Pons (tissue), 1 donor: ENCODE measurements around the gene CD58.

Experiments used
- DNase-seq: peaks from one replicate; pipeline ENCODE4 v3.0.0-alpha.2; 2016; ENCODE audit warnings: low spot score

CD58 gene

DNA sequence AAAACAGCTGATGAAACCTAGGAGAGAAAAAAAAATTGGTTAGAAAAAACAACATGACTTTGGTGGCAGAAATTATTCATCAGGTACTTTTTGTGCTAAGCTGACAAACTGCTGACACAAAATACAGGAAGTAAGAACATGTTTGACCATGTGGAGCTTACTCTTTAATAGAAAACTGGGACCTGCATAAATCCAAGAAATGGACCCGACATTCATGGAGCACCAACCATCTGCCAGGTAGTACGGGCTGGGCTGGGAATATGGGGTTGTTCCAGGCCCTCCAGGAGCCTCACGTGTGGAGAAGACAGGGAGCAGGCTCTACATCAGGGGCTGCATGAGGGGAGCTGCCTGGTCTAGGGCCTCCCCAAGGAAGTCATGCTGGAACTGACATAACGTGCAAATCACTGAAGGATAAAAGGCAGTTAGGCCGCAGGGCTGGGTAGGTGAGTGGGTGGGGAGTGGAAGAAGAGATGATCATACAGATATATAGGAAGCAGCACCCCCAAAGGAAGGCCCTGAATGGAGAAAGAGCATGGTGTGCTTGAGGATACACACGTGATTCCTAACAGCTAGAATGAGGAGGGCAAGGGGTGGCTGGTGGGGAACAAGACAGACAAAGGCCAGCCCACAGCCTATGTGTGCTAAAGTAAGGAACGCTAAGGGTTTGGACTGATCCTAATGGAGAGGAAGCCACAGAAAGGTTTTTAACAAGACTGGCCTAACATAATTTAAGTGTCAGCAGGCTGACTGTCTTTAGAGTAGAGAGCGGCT, 26.1 kb downstream of the CD58 start:
- DNase-seq: no peak

DNA sequence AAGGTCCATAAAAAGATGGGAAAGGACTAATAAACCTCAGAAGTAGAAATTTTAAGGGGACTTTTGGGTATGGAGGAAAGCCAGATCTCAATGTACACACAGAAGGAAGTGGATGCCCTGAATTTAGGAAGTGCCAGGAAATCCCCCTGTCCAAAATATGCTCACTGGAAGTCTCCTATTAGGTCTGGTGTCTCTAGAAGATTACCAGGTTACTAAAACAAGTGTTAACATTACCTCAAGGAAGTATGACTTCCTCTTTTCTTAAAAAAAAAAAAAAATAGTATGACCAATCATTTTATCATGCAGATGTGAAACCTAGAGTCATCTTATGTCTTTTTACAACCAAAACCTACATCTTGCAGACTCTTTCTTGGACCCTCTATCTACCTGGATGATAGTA, 30.7 kb downstream of the CD58 start:
- no peak for DNase-seq

DNA sequence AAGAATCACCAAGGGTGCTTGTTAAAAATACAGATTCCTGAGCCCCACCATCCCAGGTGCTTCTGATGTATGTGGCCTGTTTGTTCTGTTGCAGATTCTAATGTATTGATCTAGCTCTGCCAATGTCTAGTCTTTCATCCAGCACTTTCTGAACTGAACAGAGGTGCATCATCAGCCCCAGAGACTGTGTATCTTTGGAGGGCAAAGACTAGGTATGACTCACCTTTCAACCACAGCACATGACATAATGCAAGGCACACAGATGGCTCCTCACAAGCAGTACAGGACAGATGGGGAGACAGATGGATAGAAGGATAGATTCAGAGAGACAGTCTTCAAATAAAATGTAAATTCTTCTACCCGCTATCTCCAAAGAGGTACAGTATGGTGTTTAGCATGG, 32.3 kb downstream of the CD58 start:
- DNase-seq: peak; percentile 23

DNA sequence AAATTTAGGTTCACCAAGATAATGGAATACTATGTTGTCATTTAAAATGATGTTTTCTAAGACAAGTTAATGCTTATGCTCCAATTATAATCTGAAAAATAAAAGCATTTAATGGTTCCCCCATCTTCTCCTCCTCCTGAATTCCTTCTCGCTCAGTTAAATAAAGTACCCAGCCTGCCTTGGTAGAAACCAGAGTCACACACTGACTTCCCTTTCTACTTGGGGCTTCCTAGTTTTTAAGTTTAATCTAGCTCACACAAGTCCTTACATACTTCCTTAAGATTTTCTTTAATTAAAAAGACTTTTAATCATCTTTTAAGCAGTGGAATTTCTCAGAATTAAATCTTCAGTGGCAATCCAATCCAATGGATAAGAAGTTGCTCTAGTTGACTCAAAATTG, 32.9 kb downstream of the CD58 start:
- peak; percentile 30 for DNase-seq

DNA sequence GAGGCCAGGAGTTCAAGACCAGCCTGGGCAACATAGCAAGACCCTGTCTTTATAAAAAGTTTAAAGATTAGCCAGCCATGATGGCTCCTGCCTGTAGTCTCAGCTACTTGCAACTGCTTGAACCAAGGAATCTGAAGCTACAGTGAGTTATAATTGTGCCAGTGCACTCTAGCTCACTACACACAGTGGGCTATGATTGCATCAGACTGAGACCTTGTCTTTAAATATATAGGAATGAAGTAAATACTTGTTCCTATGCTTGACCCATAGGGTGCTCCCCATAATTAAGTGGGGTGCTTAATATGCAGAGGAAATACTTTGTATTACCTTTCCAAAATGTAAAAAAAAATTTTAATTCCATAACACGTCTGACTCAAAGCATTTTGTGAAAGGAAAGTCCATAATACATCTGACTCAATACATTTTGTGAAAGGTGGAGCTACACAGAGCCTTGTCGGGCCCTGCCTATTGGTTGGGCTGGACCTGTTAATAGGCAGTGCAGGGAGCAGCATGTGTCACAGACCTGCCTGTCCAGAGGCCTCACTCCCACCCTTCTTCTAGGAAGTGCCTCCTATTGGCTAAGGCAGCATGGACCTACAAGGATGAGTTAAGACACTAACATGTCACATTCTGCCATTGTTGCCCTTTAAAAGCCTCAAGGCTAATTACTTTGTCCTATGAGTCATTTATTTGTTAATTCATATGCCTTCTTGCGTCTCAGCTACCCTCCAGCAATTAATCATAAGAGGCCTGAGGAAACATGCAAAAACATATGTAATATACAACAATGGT, 33.6 kb downstream of the CD58 start:
- no peak for DNase-seq

DNA sequence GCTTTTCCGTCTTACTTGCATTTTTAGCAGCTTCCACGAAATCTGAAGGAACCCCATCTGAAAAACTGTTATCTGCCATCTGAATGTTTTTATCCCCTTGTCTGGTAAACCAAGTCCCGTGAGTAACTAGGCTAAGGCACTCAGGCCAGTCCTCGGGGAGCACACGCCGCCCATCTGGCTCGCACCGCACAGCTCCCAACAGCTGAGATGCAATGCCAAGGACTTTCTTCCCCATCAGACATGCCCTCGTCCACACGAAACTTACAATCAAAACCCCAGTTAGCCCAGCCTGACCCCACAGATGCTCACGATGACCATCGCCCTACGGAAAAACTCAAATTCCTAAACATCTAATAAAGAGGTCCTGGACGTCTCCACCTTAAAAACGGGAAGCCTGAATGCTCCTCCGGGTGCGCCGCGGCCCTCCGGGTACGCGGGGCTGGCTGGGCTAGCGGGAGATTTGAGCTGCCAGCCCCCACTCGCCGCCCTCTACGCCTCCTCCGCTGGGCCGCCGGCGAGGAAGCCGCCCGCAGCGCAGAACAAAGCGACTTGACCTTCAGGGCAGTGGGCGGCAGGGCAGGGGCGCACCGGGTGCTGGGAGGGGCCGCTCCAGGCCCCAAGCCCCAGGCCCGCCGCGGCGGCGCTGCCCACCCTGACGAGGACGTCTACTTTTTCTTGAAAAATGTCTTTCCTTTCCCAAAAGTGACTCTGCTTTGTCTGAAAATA, 36.6 kb downstream of the CD58 start:
- DNase-seq: no peak

DNA sequence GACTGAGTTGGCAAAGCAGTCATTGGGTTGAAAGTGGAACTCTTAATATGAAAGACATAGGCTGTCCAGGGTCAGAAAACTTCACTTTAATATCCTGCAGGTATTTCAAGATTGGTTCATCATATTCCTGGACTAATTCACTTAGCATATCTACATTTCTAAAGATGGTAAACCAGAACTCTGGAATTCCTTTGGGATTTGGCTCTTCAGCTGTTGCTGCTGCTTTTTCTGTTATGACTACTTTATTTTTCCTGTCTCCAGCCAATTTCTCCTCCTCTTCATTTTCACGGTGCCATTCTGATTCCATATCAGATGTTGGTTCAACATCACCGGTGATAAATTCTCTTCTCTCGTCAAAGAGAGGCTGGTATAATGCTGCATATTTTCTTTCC, 37.4 kb downstream of the CD58 start:
- DNase-seq: no peak

DNA sequence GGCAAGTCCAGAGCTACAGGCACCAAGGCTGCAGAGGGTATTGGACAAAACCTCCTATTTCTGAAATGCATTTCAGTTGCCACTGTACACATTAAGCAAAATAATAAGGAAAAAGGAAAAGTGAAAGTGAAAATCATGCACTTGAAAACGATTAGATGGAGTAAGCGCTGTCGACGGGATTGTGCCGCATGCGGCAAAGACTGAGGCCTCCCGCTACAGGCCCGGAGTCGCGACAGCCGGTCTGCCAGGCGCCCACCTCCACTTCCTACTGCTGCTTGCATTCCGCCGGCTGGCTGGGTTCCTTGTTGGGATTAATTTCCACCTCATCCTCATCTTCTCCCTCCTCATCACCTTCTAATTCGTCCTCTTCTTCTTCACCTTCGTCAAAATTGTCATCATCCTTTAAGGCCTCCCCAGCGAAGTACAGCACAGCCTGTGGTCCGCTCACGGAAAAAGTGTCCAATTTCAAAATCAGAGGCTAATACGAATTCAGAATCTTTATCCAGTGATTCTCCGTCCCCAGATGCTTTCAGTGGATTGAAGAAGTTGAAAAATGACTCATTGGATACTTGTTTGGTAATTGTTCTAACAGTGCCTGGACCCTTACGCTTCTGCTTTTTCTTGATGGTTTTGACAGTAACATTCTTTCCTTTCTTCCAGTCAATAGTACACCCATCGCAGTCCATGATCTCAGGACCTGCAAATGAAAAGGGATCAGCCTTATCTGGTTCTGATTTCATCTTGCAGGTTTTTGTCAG, 38.0 kb downstream of the CD58 start:
- no peak for DNase-seq

DNA sequence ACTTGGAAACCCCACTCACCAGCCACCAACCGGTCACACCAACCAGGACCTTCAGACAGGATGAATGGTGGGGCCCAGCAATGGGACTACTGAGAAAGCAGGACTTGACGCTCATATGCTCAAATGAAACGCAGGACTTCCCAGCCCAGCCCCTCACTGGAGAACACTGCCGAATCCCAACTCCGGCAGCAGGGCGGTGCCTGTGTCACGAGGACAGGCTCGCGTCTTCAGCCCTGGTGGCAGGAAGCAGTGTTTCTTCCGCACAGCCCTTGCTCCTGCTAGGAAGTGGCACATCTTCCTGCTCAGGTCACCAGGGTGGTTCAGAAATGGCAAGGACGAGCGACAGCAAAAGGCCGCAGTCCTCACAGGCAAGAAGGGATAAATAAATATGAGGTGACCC, 38.9 kb downstream of the CD58 start:
- DNase-seq: no peak

DNA sequence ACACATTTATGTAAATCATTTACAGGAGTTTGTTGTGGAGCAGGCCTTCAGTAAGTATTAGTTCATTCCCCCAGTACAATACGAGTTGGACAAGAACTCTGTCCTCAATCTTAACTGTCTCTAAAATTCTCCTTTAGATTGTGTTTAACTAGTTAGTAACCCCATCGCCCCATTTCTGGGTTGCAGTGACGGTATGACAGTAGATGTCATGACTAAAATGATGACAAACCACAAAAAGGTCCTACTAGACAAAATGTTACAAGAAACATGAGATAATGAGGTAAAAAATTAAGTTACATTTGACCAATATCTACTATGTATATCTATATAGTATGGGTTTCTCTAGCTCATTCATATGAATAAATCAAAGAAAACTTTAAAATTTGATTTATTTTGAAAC, 41.1 kb downstream of the CD58 start:
- no peak for DNase-seq

DNA sequence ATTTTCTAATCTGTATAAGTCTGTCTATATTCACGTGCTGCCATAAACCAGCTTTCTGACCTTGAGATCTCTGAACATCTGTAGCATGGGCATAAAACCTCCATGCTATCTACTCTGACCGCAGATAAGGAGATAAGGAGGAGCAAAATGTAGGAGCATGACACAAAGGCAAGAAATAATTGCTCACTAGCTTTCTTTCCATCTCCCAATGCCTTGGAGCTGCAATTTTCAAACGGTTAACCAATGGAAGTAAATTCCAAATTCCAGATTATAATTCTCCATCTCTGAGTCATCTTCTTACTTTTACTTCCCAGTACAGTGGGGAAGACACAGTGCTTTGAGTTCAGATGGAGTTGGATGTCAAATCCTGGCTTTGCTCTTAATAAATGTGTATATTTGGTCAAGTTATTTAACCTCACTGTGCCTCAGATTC, 41.6 kb downstream of the CD58 start:
- DNase-seq: no peak

DNA sequence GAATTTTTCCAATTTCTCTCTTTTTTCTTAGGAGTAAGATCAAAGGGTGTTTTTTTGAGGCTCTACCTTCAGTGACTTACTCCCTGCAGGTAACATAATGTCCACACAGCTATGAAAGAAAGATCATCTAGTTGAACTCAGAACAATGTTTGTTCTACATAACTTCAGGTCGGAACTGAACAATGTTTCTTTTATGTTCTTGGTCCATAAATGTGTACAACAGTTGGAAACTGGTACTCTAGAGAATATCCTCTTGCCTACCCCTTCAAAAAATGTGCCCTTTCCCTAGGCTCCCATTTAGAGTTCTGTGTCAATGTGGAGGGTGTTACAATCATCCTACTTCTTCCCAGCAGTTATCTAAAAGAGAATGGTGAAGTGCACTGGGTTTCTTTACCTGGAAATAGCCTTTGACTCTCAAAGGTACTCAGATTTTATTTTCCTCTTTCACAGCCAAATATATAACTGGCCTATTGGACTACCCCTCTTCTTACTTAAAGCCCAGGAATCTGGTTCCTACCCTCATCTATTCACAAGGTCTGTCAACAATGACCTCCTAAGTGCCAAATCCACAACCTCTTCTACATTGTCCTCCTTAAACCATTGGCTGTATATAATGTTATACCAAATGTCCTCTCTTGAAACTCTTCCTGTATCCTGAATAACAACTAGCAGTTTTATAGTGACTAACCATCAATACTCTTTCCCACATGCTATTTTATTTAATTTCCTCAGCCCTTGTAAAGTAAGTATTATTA, 42.3 kb downstream of the CD58 start:
- no peak for DNase-seq

DNA sequence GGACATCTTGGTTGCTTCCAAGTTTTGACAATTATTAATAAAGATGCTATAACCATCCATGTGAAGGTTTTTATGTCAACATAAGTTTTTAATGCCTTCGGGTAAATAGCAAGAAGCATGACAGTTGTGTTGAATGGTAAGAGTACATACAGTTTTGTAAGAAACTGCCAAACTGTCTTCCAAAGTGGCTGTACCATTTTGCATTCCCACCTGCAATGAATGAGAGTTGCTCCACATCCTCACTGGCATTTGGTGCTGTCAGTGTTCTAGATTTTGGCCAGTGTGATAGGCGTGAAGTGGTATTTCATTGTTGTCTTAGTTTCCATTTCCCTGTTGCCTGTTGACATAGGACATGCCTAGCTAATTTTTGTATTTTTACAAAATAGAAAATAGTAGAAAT, 45.4 kb downstream of the CD58 start:
- no peak for DNase-seq

DNA sequence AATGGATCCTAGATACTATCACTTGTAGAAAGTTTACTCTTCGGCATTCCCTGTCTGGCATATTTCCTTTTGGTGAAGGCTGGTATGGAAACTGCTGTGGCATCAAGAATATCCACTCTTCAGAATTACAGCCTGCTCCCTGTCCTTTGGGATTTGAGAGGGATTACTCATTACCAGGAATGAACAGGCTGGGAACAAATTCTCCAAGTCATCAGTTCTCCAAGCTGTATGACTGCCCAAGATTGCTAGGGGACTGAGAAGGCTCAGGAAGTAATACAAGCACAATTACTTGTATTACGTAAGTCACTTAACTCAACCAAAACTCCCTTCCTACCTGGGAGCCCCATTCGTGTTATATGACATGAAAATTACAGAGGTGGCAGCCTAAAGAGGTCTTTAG, 49.6 kb downstream of the CD58 start:
- DNase-seq: no peak

DNA sequence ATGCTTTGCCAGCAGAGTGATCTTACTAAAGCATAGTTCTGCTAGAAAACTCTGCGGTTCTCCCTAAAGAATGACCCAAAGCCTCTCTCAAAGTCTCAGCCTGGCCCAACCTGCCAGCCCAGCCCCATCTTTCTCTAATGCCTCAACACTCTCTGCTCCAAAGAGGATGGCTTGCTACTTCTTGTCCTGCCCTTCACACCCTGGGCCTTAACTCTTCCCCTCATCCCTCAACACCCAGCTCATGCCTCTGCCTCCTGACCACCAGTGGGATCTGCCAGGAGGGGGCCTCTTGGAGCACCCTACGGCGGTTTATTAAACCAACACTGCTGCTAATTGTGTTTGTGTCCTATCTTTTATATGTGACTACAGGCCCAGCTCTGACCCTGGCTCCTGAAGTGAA, 52.4 kb downstream of the CD58 start:
- DNase-seq: no peak

DNA sequence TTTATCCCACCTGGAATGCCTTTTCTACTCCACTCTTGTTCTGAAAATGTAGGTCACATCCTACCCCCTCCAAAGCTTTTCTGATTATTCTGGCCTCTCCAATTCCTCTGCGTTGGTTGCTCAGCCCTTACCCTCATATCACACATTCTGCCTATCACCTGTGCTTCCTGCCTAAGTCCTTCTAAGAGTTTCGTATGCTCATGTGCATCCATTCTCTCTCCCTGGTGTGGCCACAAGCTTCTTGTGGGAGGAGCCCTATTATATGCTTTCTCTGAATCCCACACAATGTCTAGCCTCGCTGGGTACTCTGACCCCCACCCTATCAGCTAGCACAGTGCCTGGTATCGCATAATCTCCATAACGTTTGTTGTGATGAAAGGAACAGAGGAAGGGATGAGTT, 54.2 kb downstream of the CD58 start:
- no peak for DNase-seq

DNA sequence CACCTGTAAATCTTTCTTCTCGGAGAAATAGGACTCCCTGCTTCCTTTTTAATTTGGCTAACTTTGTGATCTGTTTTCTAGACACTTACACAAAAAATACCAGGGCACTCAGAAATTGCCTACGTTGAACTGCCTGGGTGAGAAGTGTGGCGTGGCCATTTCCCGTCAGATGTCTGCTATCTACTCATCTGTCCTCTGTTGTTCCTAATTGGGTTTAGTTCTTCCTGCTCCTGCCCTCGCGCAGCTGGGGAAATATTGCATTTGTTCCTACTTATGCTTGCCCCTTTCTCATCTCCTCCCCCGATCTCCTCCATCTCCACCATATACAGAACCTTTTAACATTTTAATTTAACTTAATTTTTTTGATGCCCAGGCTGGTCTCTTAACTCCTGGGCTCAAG, 55.1 kb downstream of the CD58 start:
- DNase-seq: no peak

DNA sequence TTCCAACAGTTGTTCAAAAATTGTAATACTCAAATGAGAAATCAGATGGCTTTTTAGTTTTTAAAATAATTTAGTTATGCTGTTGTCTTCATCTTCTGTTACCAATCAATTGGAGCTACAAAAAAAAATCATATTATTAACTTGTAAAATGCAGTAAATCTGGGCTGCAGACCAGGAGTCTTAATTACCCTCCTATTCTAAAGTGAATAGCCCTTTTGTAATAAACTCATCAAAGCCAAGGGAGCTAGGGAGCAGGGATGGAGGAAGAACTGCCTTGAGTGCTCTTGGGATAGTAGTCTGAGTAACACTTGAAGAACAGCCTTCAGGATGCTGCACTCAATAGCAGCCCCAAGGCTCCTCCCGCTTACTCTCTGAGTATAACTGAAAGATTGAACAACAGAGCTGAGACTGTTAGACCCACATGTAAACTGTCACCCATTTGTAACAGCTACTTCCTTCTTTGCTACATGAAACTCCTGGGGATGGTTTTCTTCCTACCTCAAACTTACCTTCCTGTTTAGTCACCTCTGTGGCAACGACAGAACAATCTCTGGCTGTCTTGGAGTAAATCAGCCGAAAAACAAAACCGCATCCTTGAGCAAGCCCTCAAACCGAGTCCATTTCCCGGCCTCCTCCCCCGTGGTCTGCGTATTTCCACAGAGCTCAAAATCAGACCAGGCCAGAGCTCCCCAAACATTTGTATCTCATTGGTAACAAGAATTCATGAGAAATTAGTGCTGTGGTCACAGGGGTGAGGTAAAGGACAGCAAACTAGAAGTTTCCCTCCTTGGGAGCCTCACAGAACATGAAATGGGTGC, 55.9 kb downstream of the CD58 start:
- DNase-seq: no peak

DNA sequence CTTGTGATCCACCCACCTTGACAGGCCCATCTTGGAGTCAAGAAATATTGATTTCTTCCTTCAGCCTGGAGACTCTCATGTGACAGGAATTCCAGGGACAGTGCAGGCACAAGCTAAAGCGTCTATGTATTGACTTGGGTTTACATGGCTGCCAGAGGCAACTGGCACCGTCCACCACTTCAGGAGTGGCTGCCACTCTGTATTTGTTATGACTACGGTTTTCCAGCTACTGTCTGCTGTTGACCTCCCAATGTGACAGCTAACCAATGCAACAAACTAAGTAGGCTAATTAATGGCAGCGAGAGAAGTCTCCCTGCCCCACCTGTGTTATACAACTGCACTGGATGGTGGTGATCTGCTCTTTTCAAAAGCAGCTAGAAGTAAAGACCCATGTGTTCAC, 56.9 kb downstream of the CD58 start:
- DNase-seq: no peak

DNA sequence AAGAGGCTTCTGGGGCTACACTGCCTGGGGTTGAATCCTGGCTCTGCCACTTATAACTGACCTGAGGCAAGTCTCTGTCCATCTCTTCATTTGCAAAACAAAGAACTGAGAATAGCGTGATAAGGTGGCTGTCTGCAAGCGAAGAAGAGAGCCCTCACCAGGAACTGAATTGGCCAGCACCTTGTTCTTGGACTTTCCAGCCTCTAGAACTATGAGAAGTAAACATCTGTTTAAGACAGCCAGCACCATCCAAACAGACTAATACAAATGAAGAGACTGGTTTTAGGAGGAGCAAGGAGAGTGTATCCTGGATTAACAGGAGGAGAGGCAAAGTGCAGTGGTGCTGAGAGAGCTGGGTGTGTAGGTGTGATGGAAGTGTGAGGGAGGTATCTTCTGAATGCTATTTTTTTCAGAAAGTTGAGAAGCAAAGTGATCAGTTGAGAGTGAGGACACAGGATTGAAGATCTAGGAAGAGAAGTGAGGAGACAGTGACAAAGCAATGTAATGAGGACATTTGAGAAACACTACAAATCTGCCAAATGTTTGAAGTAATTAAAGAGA, 59.3 kb downstream of the CD58 start:
- no peak for DNase-seq
